Neural progenitor cell (in vitro differentiated cells): Measurements from ENCODE around the gene PDE1C.

ENCODE experiments used
- CTCF ChIP-seq: fragments of 200-600 bp; sonication (generic); IDR thresholded peaks from 2 replicates; pipeline ENCODE4 v1.5.1; 2017; ENCODE audit warnings: antibody characterized with exemption, mild to moderate bottlenecking
- EZH2 ChIP-seq: fragments of 200-600 bp; sonication (generic); IDR thresholded peaks from 2 replicates; pipeline ENCODE4 v1.6.1; 2017; ENCODE audit warnings: antibody characterized with exemption, mild to moderate bottlenecking, moderate library complexity
- EZH2phosphoT487 ChIP-seq: fragments of 200-600 bp; sonication (generic); IDR thresholded peaks from 2 replicates; pipeline ENCODE4 v1.6.1; 2017; ENCODE audit warnings: antibody characterized with exemption

DNA sequence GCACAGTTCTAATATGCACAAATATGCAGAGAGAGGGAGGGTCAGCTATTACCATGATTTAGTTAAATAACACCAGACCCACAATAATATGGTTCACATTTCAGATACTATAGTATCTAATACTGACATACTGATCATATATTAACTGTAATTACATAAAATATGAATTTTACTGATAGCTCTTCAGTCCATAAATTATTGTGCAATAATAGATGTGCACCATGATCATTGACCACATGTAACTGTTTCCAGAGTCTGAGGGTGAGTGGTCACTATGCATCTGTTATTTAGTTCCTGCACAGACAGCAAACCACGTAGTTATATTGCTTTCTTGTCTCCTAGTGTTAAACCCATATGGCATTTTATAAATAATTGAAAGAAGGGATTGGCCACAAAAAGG is 353.9 kb downstream of the PDE1C start:
- TF ChIP-seq CTCF (no peak), EZH2 (no peak), EZH2phosphoT487 (no peak)
